ENCODE data around the gene FHIT.

GRCh38 chr3:60643831-60644230 lies 607.4 kb downstream of the FHIT start:
- TF ChIP-seq SIN3A (IDR thresholded peaks at IDR 0.05; ENCODE audit: borderline replicate concordance, insufficient read depth, low read length) (no peak), POLR2AphosphoS5 (IDR thresholded peaks at IDR 0.05; ENCODE audit: low read depth, low read length) (no peak), REST (IDR thresholded peaks at IDR 0.05; ENCODE audit: insufficient read depth in 1 of 2, low read depth in 2 of 2, low read length in 2 of 2) (no peak), TAF1 (IDR thresholded peaks at IDR 0.05; ENCODE audit: borderline replicate concordance, insufficient read depth, low read length) (no peak)
